Testis (tissue), 3 donors: ENCODE results near the gene SEC61B. TPM values are rescaled to one million over a fixed set of nuclear protein-coding genes. Genes with fewer than 3 reads are reported as not detected.

ENCODE experiments used
- DNase-seq: peaks from one replicate; pipeline ENCODE4 v3.0.0-alpha.2; 2019
- H3K27ac ChIP-seq, 2 donors: fragments of 200-600 bp; sonication (generic); one replicate each; pipeline ENCODE4 v1.5.1; 2019
- H3K27me3 ChIP-seq: fragments of 200-600 bp; sonication (generic); one replicate; pipeline ENCODE4 v1.5.1; 2019
- H3K36me3 ChIP-seq: fragments of 200-600 bp; sonication (generic); one replicate; pipeline ENCODE4 v1.5.1; 2017; ENCODE audit warnings: low read depth; ENCODE audit errors: missing control alignments
- H3K4me1 ChIP-seq: fragments of 200-600 bp; sonication (generic); one replicate; pipeline ENCODE4 v1.5.1; 2019
- H3K4me3 ChIP-seq, 2 donors: fragments of 200-600 bp; sonication (generic); one replicate each; pipeline ENCODE4 v1.5.1; 2017 to 2019
- H3K9me3 ChIP-seq: fragments of 200-600 bp; sonication (generic); one replicate; pipeline ENCODE4 v1.5.1; 2017
- POLR2A ChIP-seq: fragments of 450-650 bp; IDR thresholded peaks from one replicate; pipeline ENCODE4 v1.6.1; 2017; ENCODE audit warnings: antibody characterized with exemption, mild to moderate bottlenecking, moderate library complexity
- WGBS, 2 donors: methylation state at CpG; one replicate each; pipeline ENCODE4 v1.1.5; 2018; 5-methylcytosine and 5-hydroxymethylcytosine counted together
- intact Hi-C: fragments of 100-400 bp; cut with DNase I; formaldehyde crosslinking; loops from one replicate; pipeline ENCODE4 v1.15.1; 2023; ENCODE audit warnings: low total_unique reads
- polyA plus RNA-seq: library from polyadenylated mRNA; stranded (reverse); fragments of 350-450 nt; fragmentation: Illumina TruSeq; extraction: RNeasy Lipid Tissue Mini Kit (QIAGEN cat#74804); gene quantifications from one replicate; pipeline ENCODE4 v1.2.3, GENCODE V29; 2014; ENCODE audit warnings: low read depth, low replicate concordance; ENCODE audit not compliant: insufficient read depth
- total RNA-seq, 2 donors: library from RNA; depleted of rRNA; stranded (reverse); fragments of >200 nt; gene quantifications; one replicate each; pipeline ENCODE4 v1.2.3, GENCODE V29; 2016
- TF ChIP-seq, protein P1 (sequence below), 3 experiments: fragments of 450-650 bp in 2 of 3; fragments of 200-600 bp in 1 of 3; sonication (generic) in 1 of 3; IDR thresholded peaks; one replicate each; pipeline ENCODE4 v1.5.1; 2016 to 2019; ENCODE audit warnings: antibody characterized with exemption in 3 of 3, mild to moderate bottlenecking in 2 of 3, moderate library complexity in 1 of 3

SEC61B gene
- total and polyA plus RNA-seq, 3 donors from 2014 or later, result 78.3 to 145 (median 91.7) TPM

DNA sequence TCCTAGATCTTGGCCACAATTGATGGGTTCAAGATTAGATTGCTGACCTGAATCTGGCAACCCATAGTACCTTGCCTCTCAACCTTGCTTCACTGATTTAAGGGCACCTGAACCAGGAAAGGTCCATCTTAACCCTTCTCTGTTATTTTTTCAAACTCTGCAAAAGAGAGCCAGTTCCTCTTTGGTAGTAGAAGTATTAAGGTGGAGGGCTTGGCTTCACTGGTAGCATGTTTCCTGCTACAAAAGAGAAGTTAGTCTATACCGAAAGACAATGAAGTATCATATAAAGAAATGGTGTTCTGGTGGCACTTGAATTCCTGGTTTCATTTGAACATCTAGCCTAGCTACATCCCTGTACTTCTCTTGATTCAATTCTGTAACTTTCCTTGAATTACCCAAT is 8.9 kb upstream of the SEC61B start:
- TF ChIP-seq, protein P1, sequence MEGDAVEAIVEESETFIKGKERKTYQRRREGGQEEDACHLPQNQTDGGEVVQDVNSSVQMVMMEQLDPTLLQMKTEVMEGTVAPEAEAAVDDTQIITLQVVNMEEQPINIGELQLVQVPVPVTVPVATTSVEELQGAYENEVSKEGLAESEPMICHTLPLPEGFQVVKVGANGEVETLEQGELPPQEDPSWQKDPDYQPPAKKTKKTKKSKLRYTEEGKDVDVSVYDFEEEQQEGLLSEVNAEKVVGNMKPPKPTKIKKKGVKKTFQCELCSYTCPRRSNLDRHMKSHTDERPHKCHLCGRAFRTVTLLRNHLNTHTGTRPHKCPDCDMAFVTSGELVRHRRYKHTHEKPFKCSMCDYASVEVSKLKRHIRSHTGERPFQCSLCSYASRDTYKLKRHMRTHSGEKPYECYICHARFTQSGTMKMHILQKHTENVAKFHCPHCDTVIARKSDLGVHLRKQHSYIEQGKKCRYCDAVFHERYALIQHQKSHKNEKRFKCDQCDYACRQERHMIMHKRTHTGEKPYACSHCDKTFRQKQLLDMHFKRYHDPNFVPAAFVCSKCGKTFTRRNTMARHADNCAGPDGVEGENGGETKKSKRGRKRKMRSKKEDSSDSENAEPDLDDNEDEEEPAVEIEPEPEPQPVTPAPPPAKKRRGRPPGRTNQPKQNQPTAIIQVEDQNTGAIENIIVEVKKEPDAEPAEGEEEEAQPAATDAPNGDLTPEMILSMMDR (IDR thresholded peaks at IDR 0.05), result no peak
- TF ChIP-seq POLR2A, result no peak
- intact Hi-C loops, result no loop called here
- DNase-seq, result no peak
- 87 to 90% methylated on average over 1 of the region's 1 CpG for WGBS, 2 donors
- Histone ChIP-seq H3K27ac (no peak overlapping the region), H3K4me3 (no peak overlapping the region), H3K36me3 (no peaks in the 10 kb centered on the region), H3K4me1 (no peaks in the 10 kb centered on the region), H3K27me3 (no peaks in the 10 kb centered on the region), H3K9me3 (no peaks in the 10 kb centered on the region)

DNA sequence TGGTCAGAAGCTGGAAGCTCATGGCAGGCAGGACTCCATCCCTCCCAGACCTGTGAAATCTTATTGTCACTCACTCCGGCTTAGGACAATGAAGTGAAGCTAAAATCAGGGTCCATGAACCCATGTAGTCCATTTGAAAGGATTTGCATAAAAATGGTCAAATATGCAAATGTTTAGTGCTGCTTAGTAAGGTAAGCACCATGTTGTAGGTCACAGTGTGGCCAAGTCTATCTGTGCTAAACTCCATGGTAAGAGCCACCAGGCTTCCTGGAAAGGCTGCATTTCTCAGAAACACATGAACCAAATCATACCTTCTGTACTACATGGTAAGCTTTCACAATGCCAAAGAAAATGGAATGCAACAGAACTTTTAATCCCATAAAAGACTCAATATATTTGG is 6.0 kb upstream of the SEC61B start:
- H3K4me3 ChIP-seq, result no peak overlapping the region
- no peaks in the 10 kb centered on the region for H3K27me3 ChIP-seq
- H3K4me1 ChIP-seq, result no peaks in the 10 kb centered on the region
- DNase-seq, result no peak
- intact Hi-C loops, result no loop called here
- TF ChIP-seq, protein P1 (IDR thresholded peaks at IDR 0.05), result no peak
- no peak for TF ChIP-seq POLR2A
- H3K27ac ChIP-seq, result no peak overlapping the region
- H3K36me3 ChIP-seq, result no peaks in the 10 kb centered on the region
- WGBS, 2 donors, result 100% methylated on average over 1 of the region's 1 CpG
- no peaks in the 10 kb centered on the region for H3K9me3 ChIP-seq

GRCh38 chr9:99220011-99220410 is 2.1 kb upstream of the SEC61B start:
- no peak overlapping the region for H3K4me3 ChIP-seq

DNA sequence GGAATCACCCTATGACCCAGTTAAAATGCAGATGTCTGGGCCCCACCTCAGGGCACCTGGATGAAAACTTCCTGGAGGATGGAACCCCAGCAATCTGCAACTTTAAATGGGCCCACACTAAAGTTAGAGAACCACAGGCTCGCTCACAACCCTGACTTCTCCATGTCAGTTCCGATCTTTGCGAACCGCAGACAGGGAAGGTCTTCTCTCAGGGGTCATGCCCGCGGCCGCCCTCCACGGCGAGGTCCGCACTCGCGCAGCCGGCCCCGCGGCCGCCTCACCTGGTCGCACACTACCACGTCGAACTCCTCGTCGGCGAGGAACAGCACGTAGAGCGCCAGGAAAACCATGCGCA is 839 bp upstream of the SEC61B start:
- H3K4me3 ChIP-seq, result peak overlapping the region; percentile 78 to 81
- H3K27me3 ChIP-seq, result no peaks in the 10 kb centered on the region
- no peak for DNase-seq
- no peaks in the 10 kb centered on the region for H3K9me3 ChIP-seq
- H3K27ac ChIP-seq, result peak overlapping the region; percentile 92 to 95
- 0% methylated on average over 8 to 25 of the region's 25 CpGs for WGBS, 2 donors
- H3K36me3 ChIP-seq, result no peaks in the 10 kb centered on the region
- H3K4me1 ChIP-seq, result peaks cover 19% of the 10 kb centered on the region
- intact Hi-C loops, result no loop called here
- TF ChIP-seq, protein P1 (IDR thresholded peaks at IDR 0.05), result no peak
- TF ChIP-seq POLR2A, result no peak

More at GRCh38 chr9:99220011-99220410, 2.1 kb upstream of the SEC61B start:
- DNase-seq, result no peak
- no peaks in the 10 kb centered on the region for H3K27me3 ChIP-seq
- WGBS, 2 donors, result 60 to 61% methylated on average over 4 of the region's 4 CpGs
- no peak overlapping the region for H3K27ac ChIP-seq
- intact Hi-C loops, result no loop called here
- H3K9me3 ChIP-seq, result no peaks in the 10 kb centered on the region
- H3K36me3 ChIP-seq, result no peaks in the 10 kb centered on the region
- H3K4me1 ChIP-seq, result peaks cover 19% of the 10 kb centered on the region
- TF ChIP-seq, protein P1 (IDR thresholded peaks at IDR 0.05), result no peak
- TF ChIP-seq POLR2A, result no peak

GRCh38 chr9:99222416-99223270 is 561 bp downstream of the SEC61B start:
- no peak for DNase-seq
- intact Hi-C loops, result no loop called here
- WGBS, 2 donors, result 4 to 5% methylated on average over 29 to 30 of the region's 30 CpGs
- Histone ChIP-seq H3K36me3 (no peaks in the 10 kb centered on the region), H3K27me3 (no peaks in the 10 kb centered on the region), H3K4me3 (peak overlapping the region; percentile 78 to 81), H3K27ac (peak overlapping the region; percentile 92 to 95), H3K9me3 (no peaks in the 10 kb centered on the region), H3K4me1 (peaks cover 19% of the 10 kb centered on the region)
- TF ChIP-seq, protein P1 (IDR thresholded peaks at IDR 0.05), result no peak
- no peak for TF ChIP-seq POLR2A
